GM12878 (cell line): ENCODE measurements around the gene HMCN2.

Experiments
- CREB1 ChIP-seq: IDR thresholded peaks from 2 replicates; pipeline ENCODE4 v1.6.1; 2012; ENCODE audit warnings: low read depth, mild to moderate bottlenecking, inconsistent platforms
- JUND ChIP-seq: IDR thresholded peaks from 2 replicates; pipeline ENCODE4 v1.6.1; 2012; ENCODE audit warnings: low read depth, mild to moderate bottlenecking, low read length, improper control_type of control experiment, moderate library complexity
- POLR2A ChIP-seq: IDR thresholded peaks from 2 replicates; pipeline ENCODE4 v1.6.1; 2011; ENCODE audit warnings: low read depth, mild to moderate bottlenecking, low read length
- RELA ChIP-seq: fragments of 450-650 bp; IDR thresholded peaks from 2 replicates; pipeline ENCODE4 v1.8.0; 2014; ENCODE audit warnings: borderline replicate concordance; ENCODE audit not compliant: partially characterized antibody
- SUZ12 ChIP-seq: fragments of 200-600 bp; sonication (generic); IDR thresholded peaks from one replicate; pipeline ENCODE4 v1.6.1; 2018; ENCODE audit warnings: antibody characterized with exemption, mild to moderate bottlenecking; ENCODE audit not compliant: unreplicated experiment
- TF ChIP-seq, protein P1 (sequence below), 3 experiments: IDR thresholded peaks in 2 of 3; conservative IDR thresholded peaks in 1 of 3; 2 replicates each; pipeline ENCODE4 v1.5.1; 2011; ENCODE audit warnings: low read depth in 3 of 3, low read length in 3 of 3, mild to moderate bottlenecking in 3 of 3, control low read depth in 2 of 3, moderate library complexity in 2 of 3, inconsistent platforms in 1 of 3, mixed read lengths in 1 of 3; ENCODE audit not compliant: control insufficient read depth in 2 of 3, insufficient read depth in 1 of 3; ENCODE audit errors: extremely low read depth in 1 of 3
- TF ChIP-seq, protein P2 (sequence below): fragments of 450-650 bp; IDR thresholded peaks from 2 replicates; pipeline ENCODE4 v1.6.1; 2017; ENCODE audit warnings: mild to moderate bottlenecking, low read depth, inconsistent platforms; ENCODE audit not compliant: poor library complexity, severe bottlenecking

DNA sequence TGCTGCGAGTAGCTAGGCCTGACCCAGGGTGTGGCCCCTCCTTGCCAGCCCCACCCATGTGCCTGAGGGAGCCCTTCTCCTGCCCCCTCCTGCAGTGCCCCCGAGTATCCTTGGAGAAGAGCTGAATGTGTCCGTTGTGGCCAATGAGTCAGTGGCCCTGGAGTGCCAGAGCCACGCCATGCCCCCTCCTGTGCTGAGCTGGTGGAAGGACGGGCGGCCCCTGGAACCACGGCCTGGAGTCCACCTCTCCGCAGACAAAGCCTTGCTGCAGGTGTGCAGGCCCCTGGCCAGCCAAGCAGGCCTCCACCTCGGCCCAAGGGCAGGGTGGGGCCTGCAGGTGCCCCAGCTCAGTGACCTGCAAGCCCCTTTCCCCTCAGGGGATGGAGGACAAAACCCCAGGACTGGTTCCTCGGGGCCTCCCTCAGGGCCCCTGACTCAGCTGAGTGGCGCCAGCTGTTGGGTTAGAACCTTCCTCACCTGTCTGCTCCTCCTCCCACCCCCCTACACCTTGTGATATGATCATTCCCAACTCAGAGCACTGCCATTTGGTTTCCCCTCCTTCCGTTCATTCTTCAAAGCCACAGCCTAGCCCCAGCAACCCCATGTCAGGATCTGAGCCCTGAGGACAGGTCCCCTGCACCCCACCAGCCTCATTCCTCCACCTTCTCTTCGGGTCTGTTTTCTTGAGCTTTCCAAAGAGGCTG, 99.2 kb downstream of the HMCN2 start:
- TF ChIP-seq, protein P1, sequence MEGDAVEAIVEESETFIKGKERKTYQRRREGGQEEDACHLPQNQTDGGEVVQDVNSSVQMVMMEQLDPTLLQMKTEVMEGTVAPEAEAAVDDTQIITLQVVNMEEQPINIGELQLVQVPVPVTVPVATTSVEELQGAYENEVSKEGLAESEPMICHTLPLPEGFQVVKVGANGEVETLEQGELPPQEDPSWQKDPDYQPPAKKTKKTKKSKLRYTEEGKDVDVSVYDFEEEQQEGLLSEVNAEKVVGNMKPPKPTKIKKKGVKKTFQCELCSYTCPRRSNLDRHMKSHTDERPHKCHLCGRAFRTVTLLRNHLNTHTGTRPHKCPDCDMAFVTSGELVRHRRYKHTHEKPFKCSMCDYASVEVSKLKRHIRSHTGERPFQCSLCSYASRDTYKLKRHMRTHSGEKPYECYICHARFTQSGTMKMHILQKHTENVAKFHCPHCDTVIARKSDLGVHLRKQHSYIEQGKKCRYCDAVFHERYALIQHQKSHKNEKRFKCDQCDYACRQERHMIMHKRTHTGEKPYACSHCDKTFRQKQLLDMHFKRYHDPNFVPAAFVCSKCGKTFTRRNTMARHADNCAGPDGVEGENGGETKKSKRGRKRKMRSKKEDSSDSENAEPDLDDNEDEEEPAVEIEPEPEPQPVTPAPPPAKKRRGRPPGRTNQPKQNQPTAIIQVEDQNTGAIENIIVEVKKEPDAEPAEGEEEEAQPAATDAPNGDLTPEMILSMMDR (IDR thresholded peaks at IDR 0.05 in 2 of 3, conservative IDR thresholded peaks at IDR 0.05 in 1 of 3; ENCODE audit: control insufficient read depth in 2 of 3, extremely low read depth in 1 of 3, insufficient read depth in 1 of 3, low read depth in 3 of 3, low read length in 3 of 3) = no peak
- no peak for TF ChIP-seq CREB1
- no peak for TF ChIP-seq SUZ12
- TF ChIP-seq, protein P2, sequence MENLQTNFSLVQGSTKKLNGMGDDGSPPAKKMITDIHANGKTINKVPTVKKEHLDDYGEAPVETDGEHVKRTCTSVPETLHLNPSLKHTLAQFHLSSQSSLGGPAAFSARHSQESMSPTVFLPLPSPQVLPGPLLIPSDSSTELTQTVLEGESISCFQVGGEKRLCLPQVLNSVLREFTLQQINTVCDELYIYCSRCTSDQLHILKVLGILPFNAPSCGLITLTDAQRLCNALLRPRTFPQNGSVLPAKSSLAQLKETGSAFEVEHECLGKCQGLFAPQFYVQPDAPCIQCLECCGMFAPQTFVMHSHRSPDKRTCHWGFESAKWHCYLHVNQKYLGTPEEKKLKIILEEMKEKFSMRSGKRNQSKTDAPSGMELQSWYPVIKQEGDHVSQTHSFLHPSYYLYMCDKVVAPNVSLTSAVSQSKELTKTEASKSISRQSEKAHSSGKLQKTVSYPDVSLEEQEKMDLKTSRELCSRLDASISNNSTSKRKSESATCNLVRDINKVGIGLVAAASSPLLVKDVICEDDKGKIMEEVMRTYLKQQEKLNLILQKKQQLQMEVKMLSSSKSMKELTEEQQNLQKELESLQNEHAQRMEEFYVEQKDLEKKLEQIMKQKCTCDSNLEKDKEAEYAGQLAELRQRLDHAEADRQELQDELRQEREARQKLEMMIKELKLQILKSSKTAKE = no peak
- TF ChIP-seq RELA = no peak
- no peak for TF ChIP-seq POLR2A
- TF ChIP-seq JUND = no peak
